Measurements from ENCODE around the gene PLPP3.

The PLPP3 gene

DNA sequence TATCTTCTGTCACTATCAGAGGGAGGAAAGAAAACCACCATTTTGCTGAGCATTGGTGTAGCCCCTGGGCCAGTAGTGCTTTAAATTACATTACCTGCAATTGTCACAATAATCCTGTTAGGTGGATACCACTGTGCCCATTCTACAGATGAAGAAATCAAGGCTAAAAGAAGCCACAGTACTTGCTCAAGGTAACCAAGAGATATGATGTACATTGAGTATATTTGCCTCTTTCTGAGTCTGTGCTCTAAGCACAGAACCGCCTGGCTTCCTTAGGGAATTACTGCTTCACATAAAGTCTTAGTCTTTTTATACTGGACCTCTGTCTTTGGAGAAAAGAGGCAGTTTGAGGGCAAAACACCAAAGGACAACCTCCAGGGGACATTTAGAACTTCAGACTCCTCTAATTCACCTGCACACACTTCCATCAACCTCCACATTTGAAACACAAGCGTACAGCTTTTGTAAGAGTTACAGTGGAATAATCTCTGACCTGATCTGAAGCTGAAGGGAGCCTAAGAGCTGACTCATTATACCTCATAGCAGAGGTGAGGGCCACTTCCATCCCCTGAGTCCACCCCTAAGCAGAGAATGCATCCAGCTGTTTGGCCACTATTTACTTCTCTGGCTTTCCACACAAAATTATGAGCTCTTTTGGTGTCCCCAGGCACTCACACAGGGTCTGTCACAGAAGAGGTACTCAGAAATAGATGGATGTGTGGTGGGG, 61.8 kb downstream of the PLPP3 start:
- DNase-seq: no peak

DNA sequence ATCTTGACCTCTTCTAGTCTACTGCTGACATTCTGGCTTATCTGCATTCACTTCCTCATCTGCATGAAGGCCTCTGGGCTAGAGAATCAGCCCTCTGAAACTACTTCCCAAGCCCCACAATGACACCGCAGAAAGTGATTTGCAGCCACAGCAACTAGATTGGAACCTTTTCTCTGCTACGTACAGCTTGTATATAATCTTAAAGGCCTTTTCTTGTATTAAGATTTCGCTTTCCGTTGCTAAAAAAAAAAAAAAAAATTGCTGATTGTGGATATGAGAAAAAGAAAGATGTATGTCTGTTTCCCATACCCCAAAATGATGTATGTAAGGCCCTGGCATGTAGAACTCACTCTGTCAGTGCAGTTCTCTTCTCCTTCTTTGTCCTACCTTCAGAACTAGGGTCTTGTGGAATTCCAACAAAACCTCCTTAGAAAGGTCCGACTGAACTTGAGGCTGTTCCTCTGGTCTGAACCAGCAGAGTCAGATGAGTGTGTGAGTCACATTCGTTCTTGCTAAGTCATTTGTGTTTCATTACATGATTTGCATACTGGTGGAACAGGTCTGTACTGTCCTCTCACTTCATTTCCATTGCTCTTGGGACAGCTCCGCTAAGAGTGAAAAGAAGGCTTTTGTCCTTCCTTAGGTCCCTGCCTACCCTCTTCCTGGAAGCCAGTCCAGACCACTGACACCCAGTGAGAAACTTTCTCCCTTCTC, 62.7 kb downstream of the PLPP3 start:
- peak; percentile 87 for DNase-seq

DNA sequence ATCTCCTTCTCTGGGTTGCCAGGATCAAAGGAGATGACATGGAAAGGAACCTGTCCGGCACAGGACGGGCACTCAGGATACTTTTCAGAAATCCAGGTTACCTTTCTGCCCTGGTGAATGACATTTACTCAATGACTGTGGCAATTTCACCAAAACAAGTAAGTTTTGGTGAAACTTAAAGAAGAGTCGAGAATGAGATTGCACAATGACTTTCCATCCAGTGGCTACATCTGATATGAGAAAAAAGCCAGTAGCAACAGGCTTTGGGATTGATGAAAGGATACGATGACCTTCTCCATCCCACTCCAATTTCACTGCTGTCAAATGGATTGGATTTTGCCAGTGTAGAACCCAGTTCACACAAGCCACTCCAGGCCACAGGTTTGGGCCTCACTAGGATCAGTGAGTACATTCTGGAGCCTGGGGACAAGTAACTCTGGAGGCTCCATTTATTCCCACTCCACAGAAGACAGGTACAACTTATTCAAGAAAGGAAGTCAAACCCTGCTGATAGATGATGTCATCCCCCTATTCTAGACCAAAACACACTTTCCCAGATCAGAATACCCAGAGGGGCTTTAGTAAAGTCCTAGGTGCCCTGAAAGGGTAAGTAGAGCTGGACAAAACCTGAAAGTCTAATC, 63.3 kb downstream of the PLPP3 start:
- DNase-seq: no peak

DNA sequence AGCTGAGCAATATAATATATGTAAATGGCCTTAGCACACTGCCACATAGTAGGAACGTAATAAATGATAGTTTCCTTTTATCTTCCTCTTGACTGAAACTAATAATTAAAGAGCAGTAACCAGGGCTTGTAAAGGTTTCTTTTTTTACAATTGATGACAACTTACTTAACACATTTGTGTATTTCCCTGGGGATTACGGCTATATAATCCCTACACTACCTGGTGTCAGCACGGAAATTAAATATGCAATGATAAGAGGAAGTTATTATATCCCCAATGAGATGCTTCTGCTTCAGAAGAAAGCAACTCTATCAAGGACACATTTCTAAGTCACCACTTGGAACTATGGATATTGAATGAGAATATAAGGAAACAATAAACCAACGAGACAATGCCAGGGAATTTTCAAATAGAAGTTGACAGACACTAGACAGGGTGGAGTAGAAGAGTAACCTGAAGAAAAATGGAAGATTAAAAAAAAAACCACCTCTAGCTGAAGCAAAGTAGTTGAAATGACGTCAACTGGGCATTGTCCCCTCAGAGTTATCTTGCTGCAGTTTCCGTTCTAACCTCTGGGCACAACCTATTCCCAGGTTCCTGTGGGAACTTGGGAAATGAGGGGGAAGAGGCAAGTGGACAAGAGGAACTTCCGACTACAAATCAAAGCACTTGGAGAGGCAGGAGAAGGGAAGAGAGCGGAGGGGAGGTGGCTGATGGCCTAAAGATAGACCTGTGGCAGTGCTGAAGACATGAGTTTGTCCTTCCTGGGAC, 66.5 kb downstream of the PLPP3 start:
- DNase-seq: no peak

DNA sequence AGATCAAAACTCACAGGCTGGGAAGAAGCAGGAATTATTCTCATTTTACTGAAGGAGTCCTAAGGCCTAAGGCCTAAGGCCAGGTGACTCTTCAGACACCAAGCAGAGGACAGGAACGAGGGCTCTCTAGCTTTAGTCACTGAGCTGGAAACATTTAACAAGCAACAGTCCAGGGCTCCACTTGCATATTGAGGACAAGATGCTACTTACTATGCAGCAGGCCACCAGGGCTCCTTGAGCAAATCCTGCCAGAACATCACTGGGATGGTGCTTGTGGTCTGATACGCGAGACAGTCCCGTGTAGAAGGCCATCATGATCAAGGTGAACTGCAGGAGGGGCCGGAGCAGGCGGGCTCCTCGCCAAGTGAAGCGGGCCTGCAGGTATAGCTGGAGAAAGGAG, 67.6 kb downstream of the PLPP3 start:
- no peak for DNase-seq

DNA sequence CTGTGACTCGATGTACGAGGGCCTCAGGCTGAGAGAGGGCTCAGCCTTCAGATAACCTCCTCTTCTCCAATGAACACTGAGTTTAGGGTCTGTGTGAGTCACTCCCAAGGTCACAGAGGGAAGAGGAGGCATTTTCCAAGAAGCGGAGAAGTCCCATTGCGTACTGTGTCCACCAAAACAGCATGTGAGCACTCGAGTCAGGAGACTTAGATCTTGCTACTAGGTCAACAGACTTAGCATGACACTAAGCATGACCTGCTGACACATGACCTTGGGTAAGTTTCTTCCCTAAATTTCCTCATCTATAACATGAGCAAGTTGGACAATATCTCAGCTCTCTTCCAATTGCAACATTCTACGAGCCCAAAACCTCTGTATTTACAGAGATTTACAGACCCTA, 68.0 kb downstream of the PLPP3 start:
- DNase-seq: no peak

DNA sequence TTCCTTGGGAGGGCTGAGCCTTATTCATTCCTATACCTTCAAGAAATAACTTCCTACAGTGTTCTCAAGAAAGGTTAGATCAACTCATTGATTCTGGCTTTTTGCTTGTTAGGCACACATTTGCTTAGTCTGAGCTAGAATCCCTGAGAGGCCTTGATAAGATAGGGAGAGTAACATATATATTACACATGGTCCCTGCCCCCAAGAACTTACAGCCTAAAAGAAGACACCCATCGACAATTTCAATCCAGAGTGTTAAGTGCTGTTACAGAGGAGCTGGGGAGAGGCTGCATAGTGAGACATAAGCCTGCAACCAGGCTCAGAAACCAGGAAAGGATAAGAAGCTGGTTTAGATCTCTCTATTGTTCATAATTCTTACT, 68.7 kb downstream of the PLPP3 start:
- DNase-seq: no peak

DNA sequence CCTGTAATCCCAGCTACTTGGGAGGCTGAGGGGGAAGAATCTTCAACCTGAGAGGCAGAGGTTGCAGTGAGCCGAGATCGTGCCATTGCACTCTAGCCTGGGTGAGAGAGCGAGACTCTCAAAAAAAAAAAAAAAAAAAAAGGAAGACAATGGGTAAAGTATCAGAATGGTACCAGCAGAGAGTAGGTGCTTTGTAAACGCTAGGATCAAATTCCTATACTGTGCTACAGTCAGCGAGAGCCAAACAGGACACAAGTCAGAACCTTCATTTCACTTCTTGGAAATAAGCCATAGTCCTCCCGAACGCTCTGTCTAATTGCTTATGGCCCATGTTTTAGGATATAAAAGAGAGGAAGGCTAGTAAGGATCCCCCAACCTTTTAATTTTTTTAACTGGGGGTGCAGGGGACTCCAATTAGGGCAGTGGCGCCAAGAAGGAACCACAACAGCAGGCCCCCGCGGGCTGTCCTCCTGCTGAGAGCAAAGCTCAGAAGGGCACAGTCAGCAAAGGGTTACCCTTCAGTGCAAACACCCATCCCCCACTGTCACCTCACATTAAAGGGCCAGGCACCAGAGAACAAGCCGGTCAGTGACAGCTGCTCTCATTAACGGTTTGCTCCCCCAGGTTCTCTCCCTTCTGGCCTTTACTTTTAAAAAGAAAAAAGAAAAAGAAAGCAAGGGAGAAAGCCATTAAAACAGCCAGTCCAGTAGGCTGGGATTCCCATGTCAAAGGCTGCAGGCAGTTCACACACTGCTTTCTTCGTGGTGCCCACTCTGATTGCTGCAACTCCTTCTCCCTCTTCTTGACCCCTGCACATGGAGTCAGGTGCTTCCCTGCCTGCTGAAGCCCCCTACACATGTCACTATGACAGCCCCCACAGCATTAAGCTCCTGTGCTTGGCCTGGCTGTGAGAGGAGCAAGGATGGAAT, 69.4 kb downstream of the PLPP3 start:
- DNase-seq: no peak

DNA sequence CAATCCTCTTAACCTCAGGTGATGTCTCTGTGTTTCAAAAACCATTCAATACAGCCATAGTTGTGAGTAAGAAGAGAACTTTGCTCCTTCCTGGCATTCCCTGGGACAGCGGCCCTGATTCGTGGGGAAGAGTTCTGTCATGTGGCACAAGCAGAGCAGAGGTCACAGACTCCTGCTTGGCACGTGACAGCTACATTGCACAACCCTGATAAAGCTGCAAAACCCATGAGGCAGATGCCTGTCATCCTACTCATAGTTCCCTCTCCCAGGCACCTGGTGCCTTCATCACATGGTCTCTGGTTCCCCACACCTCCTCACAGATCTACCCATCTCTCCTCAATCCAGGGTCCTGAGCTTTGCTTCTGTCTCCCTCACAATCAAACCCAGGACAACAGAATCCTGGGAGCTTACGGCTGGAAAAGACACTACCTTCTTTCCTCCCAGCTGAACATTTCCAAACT, 70.8 kb downstream of the PLPP3 start:
- DNase-seq: no peak

DNA sequence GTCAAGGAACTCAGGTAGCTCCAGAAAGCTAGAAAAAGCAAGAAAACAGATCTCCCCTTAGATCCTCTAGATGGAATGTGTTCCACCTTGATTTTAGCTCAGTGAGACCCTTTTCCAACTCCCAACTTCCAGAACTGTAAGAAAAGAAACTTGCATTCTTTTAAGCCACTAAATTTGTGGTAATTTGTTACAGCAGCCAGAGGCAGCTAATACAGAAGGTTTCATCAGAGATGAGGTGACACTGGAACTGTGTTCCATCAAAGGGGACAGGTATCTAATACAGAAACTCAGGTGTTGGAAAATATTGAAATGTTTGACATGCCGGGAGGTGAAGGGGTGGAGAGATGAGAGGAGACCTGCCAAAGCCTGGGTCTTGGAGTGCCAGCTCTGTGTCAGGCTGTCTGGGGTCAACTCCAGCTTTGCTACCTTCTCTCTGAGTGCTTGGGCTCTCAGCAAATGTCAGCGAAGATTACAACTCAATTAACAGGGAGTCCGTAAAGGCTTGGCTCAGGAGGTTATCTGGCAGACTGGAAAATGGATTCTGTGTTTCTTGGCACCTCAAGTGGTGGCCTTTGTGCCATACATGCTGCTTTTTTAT, 71.3 kb downstream of the PLPP3 start:
- no peak for DNase-seq

DNA sequence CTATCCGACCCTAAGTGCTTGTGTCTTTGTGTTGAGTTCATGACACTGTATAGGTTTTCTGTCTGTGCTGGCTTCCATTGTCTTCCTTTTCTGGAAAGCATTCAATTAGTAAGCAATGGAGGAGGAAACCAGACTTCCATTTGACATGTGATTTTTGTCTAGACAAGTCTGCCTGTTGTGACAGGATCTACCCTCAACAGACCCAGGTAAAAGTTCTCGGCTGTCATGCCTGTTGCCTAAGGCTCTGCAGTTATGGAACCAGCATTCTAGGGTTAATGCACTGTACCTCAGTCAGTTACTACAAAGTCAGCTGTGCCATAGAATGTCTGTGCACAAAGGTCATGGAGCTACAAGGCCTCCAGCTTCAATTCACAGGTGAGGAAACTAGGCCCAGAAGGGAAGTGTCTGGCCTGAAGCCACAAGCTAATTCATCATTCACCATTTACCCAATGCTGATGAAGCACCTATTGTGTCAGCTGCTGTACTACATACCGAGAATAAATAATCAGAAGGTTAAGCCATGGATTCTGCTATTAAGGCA, 72.3 kb downstream of the PLPP3 start:
- no peak for DNase-seq

DNA sequence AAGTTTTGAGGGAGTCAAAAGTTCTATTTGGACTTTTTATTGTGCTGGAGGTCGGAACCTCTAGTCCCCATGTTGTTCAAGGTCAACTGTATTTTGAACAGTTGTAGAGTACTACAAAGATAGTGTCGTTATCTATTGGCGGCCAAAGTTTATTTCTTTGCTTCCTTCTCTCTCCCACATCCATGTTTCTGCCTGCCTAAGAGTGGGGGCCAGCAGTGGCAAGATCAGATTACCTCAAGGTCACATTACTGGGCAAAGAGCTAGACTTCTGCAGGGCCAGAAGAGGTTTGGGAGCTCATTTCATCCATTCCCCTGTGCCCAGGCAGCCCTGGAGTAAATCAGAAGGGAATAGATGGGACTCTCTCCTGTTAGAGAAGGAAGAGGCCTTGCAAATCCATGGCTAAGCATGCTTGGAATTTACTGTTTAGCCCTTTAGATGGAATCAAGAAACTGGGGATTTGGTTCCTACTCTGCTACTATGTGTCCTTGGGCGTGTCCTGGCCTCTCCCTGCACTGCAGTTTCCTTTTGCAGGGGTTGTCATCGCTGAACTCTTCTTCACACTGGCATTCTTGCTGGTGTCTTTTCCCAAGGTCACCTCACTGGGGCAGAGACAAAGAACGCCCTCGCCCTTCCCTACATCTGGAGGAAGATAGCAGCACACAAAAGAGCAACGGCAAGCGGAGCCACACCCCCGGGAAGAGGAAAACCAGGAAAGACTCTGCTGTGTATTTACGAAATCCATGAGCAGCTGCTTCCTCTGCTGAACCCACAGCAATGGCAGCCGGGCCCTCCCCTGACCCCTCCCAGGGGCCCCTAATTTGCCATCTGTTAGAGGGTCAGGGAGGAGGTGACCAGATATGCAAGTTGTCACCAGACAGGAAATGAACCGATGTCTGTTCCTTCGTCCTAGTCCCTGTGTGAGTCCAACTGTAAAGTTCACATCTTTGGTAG, 73.3 kb downstream of the PLPP3 start:
- DNase-seq: peak; percentile 63

DNA sequence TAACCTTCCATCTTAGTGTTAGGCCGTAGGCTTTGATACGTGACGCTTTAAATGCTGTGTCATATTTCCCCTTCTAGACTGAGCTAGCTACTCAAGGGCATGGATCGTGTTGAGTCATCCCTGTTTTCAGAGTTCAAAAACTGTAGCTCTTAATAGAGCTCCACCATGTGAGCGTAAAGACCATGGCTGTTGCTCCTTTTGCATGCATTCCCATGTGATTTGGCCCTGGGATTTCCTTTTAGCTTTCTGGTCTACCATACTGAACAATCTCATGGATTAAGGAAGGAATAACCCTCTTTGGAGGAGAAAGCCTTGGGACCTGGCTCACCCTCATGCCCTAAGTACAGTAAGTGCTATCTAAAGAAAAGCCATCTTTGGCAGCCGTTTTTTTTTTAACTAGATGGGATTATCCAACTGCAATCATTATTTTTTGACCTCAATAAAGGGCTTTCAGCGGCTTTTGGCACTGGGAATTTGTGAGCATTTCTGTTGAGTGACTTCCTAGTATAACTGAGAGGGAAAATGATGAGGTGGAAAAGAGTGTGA, 76.6 kb downstream of the PLPP3 start:
- DNase-seq: peak; percentile 61

DNA sequence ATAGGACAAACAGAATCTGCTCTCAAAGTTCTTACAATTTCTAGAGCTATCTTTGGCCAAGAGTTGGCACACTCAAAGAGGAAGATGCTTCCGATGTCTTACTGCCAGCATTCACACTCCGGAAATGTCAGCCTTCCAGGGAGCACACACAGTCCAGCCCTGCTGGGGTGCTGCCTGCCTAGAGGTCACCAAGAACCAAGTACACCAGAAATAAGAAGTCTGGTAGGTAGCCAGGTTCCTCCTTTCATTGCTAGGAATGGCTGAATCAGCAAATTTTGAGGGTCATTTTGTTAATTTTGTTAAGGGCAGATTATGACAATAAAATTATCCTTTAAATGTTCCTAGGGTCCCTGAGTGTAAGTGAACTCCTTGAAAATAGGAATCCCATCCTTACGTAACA, 77.5 kb downstream of the PLPP3 start:
- no peak for DNase-seq

DNA sequence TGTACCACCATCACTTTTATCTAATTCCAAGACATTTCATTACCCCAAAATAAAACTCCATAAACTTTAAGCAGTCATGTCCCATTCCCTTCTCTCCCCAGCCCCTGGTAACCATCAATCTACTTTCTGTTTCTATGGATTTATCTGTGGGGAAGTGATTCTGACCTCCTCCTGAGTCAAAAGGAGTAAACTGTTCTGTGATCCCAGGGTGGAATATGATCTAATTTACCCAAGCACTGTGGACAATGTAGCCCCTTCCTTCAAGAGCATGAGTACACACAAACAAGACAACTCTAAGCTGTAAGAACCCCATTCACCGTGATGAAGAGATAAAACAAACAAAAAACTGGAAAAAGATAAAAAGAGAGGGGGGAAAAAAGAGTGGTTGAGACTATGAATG, 77.9 kb downstream of the PLPP3 start:
- no peak for DNase-seq

DNA sequence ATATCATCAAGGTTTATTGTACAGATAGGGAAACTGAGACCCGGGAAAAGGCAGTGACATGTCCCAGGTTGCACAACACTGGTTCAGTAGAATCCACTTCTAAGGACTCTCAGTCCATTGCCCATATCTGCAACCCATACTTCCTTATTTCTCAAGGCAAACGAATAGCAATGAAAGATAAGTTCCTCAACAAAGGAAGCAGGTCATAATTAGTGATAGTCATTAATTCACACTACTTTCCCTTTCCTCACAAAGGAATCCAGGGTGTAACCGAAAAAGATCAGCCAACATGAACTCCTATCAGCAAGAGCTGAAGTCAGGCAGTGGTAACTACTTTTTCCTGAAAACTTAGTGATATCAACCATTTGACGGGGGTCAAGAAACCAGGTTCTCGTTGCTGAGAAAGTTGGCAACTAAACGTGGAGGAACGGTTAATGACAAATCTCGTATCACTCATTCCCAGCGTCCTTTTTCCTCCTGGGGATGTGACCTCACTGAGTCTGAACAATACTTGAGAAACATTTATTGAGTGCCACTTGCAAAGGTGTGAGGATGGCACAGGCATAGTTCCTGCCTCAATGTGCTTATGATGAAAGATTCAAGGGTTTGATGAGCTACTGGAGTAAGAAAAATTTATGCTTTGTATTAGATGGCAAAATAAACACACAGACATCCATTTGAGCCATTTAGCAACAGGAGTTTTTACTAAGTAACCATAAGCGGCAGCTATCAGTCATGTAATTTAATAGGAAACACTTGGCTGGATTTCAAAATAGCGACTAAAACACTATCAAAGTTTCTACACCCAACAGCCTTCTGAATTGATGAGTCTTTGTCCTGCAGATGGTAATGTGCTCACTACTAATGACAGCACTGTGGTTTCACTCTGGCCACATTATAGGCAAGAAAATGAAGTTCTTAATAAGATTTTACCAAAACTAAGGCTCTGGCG, 82.3 kb downstream of the PLPP3 start:
- DNase-seq: peak; percentile 24

DNA sequence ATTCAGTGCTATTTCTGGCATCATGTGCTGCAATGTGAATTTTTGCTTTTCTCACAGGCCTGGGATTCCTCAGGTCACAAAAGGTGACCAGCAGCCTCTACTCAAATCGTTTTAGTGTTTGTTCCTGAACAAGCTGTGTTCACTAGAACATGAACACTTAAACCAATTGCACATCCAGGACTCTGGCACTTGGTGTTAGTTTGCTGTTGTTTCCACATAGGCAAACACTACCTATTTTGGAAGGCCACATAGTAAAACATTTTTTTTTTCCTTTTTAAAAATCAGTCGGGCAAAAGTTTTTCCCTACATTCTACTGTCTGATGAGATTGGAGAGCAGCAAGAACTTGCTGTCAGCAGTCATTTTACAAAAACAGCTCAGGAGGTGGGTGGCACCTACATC, 83.2 kb downstream of the PLPP3 start:
- no peak for DNase-seq

DNA sequence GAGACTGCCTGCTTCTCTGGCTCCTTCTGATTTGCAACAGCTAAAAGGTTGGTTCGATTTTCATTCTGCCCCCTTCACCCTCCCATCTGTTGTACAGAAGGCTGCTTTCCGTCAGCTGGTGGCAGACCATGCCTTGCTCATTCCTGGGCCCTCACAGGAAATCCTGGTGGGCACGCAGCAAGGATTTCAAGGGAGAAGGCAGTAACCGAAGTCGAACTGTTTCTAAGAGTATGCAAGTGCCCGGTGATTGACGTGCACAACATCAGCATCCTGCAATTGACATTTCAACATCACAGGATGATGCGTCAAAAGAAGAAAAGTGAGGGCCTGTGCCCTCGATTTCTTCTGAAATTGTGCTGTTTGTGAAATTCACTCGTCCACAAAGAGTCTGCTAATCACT, 83.8 kb downstream of the PLPP3 start:
- no peak for DNase-seq

DNA sequence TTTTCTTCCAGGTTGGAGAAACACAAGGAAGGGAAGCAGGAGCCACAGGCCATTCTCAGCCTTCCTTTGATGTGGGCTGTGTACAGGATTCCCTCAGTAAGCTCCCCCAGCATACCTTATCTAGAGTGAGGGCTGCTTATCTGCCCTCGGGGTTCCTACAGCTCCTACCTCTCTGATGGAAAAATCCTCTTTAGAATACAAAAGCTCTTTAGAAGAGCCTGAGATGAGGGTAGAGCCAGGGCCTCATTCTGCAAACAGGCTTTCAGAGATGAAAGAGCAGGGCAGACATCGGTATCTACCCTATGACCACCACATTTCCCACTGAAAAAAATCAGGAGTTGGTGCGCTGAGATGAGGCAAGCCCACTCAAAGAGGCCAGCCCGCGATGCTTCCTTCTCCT, 85.1 kb downstream of the PLPP3 start:
- DNase-seq: no peak
